Stimulated activated CD8-positive, alpha-beta memory T cell treated with anti-CD3 and anti-CD28 coated beads, Interleukin-4, amount 100 ng/mL, for 1 hour (primary cell): ENCODE measurements around the gene KCNK18.

Experiments
- DNase-seq, 2 donors: peaks; one replicate each; pipeline ENCODE4 v3.0.0-alpha.2; 2020; ENCODE audit warnings: low read depth in 2 of 2, low spot score in 1 of 2

KCNK18 gene

DNA sequence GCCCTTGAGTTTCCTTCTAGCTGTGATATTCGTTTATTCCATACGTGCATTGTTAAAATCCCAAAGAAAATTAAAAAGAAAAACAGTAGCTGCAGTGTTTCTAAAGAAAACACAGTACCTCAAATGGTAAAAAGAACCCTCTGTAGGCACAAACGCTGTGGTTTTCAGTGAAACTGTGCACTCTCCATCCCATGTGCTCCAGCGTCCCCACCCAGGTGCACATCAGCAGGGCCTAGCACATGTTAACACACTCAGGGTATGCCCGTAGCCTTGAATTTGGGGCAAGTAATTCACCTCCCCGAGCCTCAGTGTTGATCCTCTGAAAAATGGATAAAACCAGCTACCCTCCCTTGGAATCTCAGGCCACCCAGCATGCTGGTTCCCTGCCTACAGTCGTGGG, 53.1 kb downstream of the KCNK18 start:
- no peak for DNase-seq

DNA sequence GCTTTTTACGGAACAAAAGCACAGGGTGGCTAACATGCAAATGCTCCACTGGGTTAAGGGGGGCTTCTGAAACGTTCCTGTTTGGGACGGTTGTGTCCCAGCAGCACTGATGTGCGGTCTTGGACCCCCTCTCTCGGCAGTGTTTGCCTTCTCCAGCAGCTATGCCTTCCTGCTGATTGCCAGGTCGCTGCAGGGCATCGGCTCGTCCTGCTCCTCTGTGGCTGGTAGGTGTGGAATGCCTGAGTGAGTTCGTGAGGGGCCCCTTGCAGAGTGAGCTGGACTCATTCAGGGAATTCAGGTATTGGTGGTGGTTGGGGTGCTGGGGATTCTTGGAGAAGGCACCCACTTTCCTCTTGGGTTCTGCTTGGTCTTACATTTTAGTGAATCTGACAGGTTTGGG, 56.6 kb downstream of the KCNK18 start:
- no peak for DNase-seq

DNA sequence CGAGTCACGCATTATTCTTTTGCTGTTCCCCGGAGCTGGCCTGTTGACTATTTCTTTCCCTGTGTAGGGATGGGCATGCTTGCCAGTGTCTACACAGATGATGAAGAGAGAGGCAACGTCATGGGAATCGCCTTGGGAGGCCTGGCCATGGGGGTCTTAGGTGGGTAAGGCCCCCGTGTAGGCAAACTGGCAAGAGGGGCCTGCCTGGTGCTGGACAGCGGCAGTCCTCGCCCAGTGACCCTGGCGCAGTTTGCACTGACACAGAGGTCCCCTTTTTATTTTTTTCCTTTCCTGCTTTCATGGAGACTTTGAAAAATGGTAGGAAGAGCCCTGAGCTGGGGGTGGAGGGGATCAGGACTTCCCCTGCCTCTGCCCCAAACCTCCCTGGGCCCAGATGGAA, 57.0 kb downstream of the KCNK18 start:
- DNase-seq = no peak

DNA sequence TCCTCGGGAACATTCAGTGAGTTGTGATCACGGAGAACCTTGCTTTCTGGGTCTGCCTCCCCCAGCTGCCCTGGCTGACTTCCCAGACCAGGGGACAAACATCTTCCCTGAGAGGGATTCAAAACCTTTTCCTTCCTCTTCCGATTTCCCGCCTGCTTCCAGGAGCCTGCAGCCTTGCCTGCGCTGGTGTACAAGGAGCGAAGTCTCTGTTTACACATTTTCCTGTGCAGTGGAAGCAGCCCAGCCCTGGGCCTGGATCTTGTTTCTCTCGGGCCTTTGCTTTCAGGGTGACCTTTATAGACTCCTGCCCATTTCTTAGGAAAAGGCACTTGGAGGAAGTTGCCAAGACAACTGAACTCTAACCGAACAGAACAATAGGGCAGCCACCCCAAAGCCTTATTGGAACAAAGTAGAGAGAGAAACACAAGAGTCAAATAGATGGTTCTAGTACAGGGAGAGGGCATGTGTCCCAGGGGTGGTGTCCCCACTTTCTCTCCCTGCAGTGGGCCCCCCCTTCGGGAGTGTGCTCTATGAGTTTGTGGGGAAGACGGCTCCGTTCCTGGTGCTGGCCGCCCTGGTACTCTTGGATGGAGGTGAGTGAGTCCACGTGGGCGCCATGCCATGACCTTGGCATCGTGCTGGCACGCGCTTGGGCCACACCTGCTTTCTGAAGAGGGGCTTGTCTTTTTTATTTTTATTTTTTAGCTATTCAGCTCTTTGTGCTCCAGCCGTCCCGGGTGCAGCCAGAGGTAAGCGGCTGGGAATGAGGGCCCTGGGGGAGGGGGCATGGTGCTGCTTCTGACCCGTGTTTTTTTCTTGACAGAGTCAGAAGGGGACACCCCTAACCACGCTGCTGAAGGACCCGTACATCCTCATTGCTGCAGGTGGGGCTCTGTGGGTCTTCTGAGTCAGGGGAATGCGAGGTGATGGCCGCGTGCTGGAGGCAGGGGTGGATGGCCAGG, 57.8 kb downstream of the KCNK18 start:
- DNase-seq = no peak

DNA sequence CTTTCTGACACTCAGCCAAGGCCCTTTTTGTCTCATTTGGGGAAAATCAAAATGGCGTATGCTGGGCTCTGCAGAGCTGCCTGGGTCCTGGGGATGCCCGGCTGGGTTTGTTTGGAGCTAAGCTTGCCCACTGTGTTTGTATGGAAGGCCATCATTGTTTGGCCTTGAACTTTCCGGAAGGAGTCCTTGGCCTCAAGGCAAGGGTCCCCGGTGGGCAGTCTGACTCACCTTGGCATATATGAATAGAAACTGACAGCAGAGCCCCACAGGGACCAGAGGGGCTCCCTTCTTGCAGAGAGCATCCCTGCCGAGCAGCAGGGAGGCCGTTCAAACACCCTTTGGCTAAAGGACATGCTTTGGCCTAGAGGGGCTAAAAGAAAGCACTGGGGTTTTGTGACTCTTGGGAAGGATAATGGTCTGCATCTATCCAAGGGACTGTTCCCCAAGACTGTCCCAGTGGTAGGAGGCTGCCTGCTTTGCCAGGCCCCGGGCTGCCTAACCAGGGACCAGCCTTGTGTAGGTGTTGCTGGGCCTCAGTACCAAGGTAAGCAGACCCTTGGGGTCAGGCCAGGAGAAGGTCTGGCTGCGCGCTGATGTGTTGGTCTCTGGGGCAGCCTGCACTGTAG, 58.7 kb downstream of the KCNK18 start:
- no peak for DNase-seq

DNA sequence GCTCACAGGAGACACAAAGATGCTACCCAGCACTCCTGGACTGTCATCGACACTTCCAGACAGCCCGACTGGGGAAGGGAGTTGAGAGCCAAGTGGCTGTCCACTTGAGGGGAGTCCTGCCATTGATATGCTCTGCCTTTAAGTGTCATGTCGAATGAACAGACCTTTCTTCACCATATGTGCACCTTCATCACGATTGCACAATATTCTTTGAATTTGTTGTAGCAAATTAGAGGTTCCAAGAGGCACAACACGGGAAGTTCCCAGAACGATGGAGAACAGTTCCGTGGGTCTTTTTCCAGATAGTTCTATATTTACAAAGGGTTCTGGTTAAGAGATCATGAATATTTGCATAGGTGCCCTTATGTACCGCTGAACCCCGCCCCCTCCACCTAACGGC, 59.6 kb downstream of the KCNK18 start:
- no peak for DNase-seq

DNA sequence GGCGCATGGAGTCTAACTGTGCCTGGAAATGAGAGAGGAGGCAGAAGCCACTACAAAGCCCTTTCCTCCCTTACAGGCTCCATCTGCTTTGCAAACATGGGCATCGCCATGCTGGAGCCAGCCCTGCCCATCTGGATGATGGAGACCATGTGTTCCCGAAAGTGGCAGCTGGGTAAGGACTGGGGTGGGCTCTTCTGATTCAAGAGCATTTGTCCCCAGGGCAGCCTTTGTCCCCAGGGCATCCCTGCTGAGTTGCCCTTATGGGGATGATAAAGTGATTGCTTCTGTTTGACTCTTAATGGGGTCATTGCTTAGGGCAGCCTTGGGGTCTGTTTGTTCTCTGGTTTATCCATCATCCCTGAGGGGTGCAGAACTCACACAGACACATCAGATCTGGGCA, 60.4 kb downstream of the KCNK18 start:
- DNase-seq = no peak

DNA sequence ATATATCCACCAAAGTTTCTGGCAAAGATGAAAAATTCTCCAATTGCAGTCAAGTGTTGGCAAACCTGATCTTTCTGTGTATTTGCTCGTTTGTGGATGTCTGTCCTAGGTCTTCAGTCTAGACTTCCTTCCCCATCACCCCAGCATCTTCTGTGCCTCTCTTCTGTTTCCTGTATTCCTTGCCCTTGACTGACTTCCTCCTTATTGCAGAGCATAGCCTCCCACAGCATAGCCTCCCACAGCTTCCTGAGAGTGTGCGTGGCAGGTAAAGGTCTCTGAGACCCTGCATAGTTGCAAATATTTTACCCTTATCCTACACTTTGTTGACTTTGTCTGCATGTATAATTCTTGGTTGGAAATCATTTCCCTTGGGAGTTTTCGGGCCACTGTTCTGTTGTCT, 62.0 kb downstream of the KCNK18 start:
- no peak for DNase-seq
